Measurements from ENCODE around the gene ENTPD6. TPM values are rescaled to one million over a fixed set of nuclear protein-coding genes. Genes with fewer than 3 reads are reported as not detected.

Gene ENTPD6
- total RNA-seq, 1 donor from 2014 or later, result 191 TPM

DNA sequence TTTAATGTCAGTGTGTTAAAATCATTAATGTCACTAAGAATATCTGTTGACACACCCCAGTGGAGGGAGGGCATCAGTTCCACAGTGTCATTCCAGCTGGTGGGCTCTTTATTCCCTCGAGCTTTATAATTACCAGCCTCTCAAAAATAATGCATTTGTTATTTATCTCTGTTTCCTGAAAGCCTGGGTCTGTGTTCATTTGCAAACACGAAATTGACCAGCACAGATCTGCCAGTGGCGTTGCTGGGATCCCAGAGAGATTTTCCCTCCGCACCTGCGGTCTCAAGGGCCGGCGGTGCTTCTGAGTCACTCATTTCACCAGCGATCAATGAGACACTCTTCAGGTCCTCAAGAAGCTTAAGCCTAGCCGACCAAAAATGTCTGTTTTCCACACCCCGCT, 46.7 kb downstream of the ENTPD6 start:
- Mint-ChIP-seq H3K4me1 (ENCODE audit: low read depth, unreplicated experiment) (peaks cover 63% of the 10 kb centered on the region), H3K9me3 (ENCODE audit: unreplicated experiment) (peaks cover 40% of the 10 kb centered on the region), H3K27me3 (ENCODE audit: unreplicated experiment) (peaks cover 27% of the 10 kb centered on the region), H3K27ac (ENCODE audit: unreplicated experiment) (peak overlapping the region; percentile 98), H3K4me3 (ENCODE audit: unreplicated experiment) (peak overlapping the region; percentile 79), H3K36me3 (ENCODE audit: unreplicated experiment) (no peaks in the 10 kb centered on the region)
- TF ChIP-seq, protein P1, sequence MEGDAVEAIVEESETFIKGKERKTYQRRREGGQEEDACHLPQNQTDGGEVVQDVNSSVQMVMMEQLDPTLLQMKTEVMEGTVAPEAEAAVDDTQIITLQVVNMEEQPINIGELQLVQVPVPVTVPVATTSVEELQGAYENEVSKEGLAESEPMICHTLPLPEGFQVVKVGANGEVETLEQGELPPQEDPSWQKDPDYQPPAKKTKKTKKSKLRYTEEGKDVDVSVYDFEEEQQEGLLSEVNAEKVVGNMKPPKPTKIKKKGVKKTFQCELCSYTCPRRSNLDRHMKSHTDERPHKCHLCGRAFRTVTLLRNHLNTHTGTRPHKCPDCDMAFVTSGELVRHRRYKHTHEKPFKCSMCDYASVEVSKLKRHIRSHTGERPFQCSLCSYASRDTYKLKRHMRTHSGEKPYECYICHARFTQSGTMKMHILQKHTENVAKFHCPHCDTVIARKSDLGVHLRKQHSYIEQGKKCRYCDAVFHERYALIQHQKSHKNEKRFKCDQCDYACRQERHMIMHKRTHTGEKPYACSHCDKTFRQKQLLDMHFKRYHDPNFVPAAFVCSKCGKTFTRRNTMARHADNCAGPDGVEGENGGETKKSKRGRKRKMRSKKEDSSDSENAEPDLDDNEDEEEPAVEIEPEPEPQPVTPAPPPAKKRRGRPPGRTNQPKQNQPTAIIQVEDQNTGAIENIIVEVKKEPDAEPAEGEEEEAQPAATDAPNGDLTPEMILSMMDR (IDR thresholded peaks at IDR 0.05; ENCODE audit: partially characterized antibody, unreplicated experiment), result no peak
- DNase-seq, result peak; percentile 68

DNA sequence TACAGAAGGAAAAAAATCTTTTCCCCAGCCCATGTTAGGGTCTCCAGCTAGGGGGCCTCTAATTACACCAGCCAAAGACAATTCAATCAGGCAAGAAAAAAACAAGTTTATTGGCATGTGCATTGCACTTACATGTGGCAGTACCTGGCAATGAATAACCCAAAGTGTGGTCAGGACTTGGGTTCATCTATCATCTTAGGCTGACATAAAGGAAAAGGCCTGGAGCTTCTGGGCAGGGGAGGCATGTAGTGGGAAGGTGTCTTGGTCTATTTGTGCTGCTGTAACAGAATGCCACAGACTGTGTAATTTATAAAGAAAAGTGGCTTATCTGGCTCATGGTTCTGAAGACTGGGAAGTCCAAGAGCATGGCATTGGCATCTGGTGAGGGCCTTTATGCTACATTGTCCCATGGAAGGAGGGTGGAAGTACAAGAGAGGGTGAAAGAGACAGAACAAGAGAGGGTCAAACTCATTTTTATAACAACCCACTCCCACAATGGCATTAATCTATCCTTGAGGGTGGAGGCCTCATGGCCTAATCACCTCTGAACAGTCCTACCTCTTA, 48.0 kb downstream of the ENTPD6 start:
- H3K36me3 Mint-ChIP-seq (ENCODE audit: unreplicated experiment), result no peaks in the 10 kb centered on the region
- peak overlapping the region; percentile 98 for H3K27ac Mint-ChIP-seq (ENCODE audit: unreplicated experiment)
- no peak for DNase-seq
- H3K9me3 Mint-ChIP-seq (ENCODE audit: unreplicated experiment), result peaks cover 37% of the 10 kb centered on the region
- H3K4me3 Mint-ChIP-seq (ENCODE audit: unreplicated experiment), result peak overlapping the region; percentile 57
- H3K4me1 Mint-ChIP-seq (ENCODE audit: low read depth, unreplicated experiment), result peaks cover 55% of the 10 kb centered on the region
- TF ChIP-seq, protein P1 (IDR thresholded peaks at IDR 0.05; ENCODE audit: partially characterized antibody, unreplicated experiment), result no peak
- peaks cover 25% of the 10 kb centered on the region for H3K27me3 Mint-ChIP-seq (ENCODE audit: unreplicated experiment)

DNA sequence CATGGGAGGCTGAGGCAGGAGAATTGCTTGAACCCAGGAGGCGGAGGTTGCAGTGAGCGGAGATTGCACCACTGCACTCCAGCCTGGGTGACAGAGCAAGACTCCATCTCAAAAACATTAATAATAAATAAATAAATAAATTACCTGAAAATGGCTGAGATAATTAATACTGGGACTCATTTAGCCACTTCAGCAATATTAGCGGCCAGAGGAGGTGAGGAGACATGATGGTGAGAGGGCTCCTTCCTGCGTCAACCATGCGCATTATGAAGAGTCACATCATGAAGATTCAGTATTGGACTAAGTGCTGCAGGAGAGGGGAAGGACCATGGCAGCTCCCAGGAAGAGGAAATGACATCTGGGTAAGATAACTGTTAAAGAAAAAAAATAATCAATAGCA, 49.5 kb downstream of the ENTPD6 start:
- H3K27me3 Mint-ChIP-seq (ENCODE audit: unreplicated experiment), result peaks cover 29% of the 10 kb centered on the region
- H3K36me3 Mint-ChIP-seq (ENCODE audit: unreplicated experiment), result no peaks in the 10 kb centered on the region
- H3K9me3 Mint-ChIP-seq (ENCODE audit: unreplicated experiment), result peaks cover 47% of the 10 kb centered on the region
- TF ChIP-seq, protein P1 (IDR thresholded peaks at IDR 0.05; ENCODE audit: partially characterized antibody, unreplicated experiment), result no peak
- peaks cover 50% of the 10 kb centered on the region for H3K4me1 Mint-ChIP-seq (ENCODE audit: low read depth, unreplicated experiment)
- H3K27ac Mint-ChIP-seq (ENCODE audit: unreplicated experiment), result peak overlapping the region; percentile 88
- DNase-seq, result no peak
- no peak overlapping the region for H3K4me3 Mint-ChIP-seq (ENCODE audit: unreplicated experiment)

DNA sequence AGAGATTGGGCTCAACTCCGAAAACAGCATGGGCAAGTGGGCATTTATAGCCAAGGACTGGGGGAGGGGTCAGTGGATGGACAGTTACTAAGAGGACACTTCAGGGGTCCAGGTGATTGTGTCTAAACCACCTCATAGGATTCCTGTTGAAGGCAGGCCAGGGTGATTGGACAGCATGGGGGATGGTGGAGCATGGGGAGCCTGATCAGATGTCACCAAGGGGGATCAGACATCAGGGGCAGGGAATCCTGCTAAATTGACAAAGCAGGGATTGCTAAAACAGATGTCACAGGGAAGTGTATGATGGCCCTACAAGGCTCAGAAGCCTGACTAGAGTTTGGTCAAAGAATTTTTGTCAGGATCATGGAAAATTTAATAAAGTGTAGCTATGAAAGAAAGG, 49.9 kb downstream of the ENTPD6 start:
- TF ChIP-seq, protein P1 (IDR thresholded peaks at IDR 0.05; ENCODE audit: partially characterized antibody, unreplicated experiment), result no peak
- no peaks in the 10 kb centered on the region for H3K36me3 Mint-ChIP-seq (ENCODE audit: unreplicated experiment)
- H3K9me3 Mint-ChIP-seq (ENCODE audit: unreplicated experiment), result peaks cover 47% of the 10 kb centered on the region
- DNase-seq, result no peak
- peaks cover 29% of the 10 kb centered on the region for H3K27me3 Mint-ChIP-seq (ENCODE audit: unreplicated experiment)
- H3K27ac Mint-ChIP-seq (ENCODE audit: unreplicated experiment), result peak overlapping the region; percentile 88
- H3K4me1 Mint-ChIP-seq (ENCODE audit: low read depth, unreplicated experiment), result peaks cover 53% of the 10 kb centered on the region
- H3K4me3 Mint-ChIP-seq (ENCODE audit: unreplicated experiment), result peak overlapping the region; percentile 39

DNA sequence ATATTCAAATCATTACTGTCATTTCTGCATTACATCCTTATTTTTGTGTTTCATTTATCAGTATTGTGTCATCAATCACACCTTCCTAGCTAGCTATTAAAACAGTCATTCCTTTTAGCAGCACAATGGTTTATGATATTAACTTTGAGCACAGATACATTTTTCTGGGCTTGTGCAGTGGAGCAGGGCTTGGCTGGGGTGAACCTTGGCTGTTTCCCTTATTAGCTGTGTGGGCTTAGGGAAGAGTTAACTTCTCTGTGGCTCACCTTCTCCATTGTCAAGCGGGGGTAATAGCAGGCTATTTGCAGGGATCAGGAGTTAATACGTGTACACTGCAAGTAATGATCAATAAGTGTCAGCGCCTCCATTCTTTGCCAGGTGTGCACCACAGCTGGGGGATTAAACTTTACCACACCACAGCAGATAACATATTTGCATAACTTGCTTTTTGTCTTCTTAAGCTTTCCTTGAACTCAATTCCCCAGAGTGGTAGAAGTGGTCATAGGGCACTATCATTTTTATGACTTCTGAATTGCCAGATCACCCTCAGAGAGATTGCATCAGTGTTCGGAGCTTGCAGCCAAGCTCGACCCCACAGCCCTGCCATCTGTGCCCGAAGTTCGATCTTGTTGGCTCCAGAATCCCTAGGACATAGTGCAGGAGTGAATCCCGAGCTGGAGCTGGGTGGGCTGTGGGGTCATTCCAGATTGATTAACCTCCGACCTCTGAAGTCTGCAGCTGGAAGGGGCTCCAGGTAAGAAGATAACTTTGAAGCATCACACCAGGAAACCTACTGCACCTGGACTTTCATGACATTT, 50.9 kb downstream of the ENTPD6 start:
- peak overlapping the region; percentile 84 for H3K4me3 Mint-ChIP-seq (ENCODE audit: unreplicated experiment)

More for the DNA sequence above, 50.9 kb downstream of the ENTPD6 start:
- TF ChIP-seq, protein P1 (IDR thresholded peaks at IDR 0.05; ENCODE audit: partially characterized antibody, unreplicated experiment), result no peak
- Mint-ChIP-seq H3K36me3 (ENCODE audit: unreplicated experiment) (no peaks in the 10 kb centered on the region), H3K27me3 (ENCODE audit: unreplicated experiment) (peaks cover 31% of the 10 kb centered on the region), H3K27ac (ENCODE audit: unreplicated experiment) (peak overlapping the region; percentile 93), H3K4me1 (ENCODE audit: low read depth, unreplicated experiment) (peaks cover 54% of the 10 kb centered on the region), H3K9me3 (ENCODE audit: unreplicated experiment) (peaks cover 40% of the 10 kb centered on the region)
- no peak for DNase-seq
